GM23338 (cell line): Measurements from ENCODE around the gene PIGA.

Experiments used
- CREB1 ChIP-seq: fragments of 250-450 bp; sonication (Bioruptor Pico); IDR thresholded peaks from 2 replicates; pipeline ENCODE4 v1.5.0; 2020; ENCODE audit warnings: low read depth, mild to moderate bottlenecking, moderate library complexity
- EZH2 ChIP-seq: fragments of 200-600 bp; sonication (generic); IDR thresholded peaks from one replicate; pipeline ENCODE4 v1.8.0; 2017; ENCODE audit warnings: antibody characterized with exemption, mild to moderate bottlenecking, low read depth; ENCODE audit not compliant: unreplicated experiment
- EZH2phosphoT487 ChIP-seq: fragments of 200-600 bp; sonication (generic); IDR thresholded peaks from one replicate; pipeline ENCODE4 v1.8.1; 2018; ENCODE audit warnings: antibody characterized with exemption; ENCODE audit not compliant: unreplicated experiment
- JUNB ChIP-seq: IDR thresholded peaks from one replicate; pipeline ENCODE4 v1.6.1; 2016; ENCODE audit warnings: antibody characterized with exemption; ENCODE audit not compliant: unreplicated experiment
- NANOG ChIP-seq: IDR thresholded peaks from 2 replicates; pipeline ENCODE4 v1.6.1; 2016; ENCODE audit warnings: antibody characterized with exemption, borderline replicate concordance
- POLR2AphosphoS5 ChIP-seq: IDR thresholded peaks from 2 replicates; pipeline ENCODE4 v1.6.1; 2016; ENCODE audit warnings: antibody characterized with exemption, low read depth
- STAT1 ChIP-seq: IDR thresholded peaks from one replicate; pipeline ENCODE4 v1.6.1; 2016; ENCODE audit warnings: antibody characterized with exemption; ENCODE audit not compliant: unreplicated experiment
- ZNF114 ChIP-seq: fragments of 250-450 bp; sonication (Bioruptor Pico); IDR thresholded peaks from 2 replicates; pipeline ENCODE4 v1.5.0; 2020; ENCODE audit warnings: mild to moderate bottlenecking, moderate library complexity
- ZNF331 ChIP-seq: fragments of 250-450 bp; sonication (Bioruptor Pico); IDR thresholded peaks from 2 replicates; pipeline ENCODE4 v1.5.0; 2020; ENCODE audit warnings: low read depth, mild to moderate bottlenecking, moderate library complexity
- TF ChIP-seq, protein P1 (sequence below): IDR thresholded peaks from one replicate; pipeline ENCODE4 v1.6.1; 2018; ENCODE audit warnings: antibody characterized with exemption; ENCODE audit not compliant: unreplicated experiment
- TF ChIP-seq, protein P2 (sequence below), 2 experiments: fragments of 200-600 bp in 1 of 2; sonication (generic) in 1 of 2; conservative IDR thresholded peaks; 2 replicates each; pipeline versions ENCODE4 v1.5.1 to v1.6.1; 2016 to 2017; ENCODE audit warnings: antibody characterized with exemption in 2 of 2, low read depth in 2 of 2, mild to moderate bottlenecking in 2 of 2, moderate library complexity in 1 of 2

DNA sequence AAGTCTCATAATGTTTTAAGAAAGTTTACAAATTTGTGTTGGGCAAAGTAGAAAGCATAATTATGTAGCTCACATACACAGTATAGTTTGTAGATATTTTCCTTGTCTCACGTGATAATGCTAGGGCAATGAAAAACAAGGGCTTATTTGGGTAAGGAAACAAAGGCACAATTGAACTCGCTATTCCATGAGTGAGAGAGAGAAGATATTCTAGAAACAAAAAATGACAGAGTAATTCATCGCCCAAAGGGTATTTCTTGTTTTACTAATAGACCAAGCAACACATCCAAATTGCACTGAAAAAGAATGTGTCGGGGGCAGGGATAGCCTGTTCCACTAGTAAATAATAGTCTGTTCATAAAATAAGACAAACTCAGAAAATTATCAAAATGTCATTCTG is 16.2 kb downstream of the PIGA start:
- TF ChIP-seq, protein P1, sequence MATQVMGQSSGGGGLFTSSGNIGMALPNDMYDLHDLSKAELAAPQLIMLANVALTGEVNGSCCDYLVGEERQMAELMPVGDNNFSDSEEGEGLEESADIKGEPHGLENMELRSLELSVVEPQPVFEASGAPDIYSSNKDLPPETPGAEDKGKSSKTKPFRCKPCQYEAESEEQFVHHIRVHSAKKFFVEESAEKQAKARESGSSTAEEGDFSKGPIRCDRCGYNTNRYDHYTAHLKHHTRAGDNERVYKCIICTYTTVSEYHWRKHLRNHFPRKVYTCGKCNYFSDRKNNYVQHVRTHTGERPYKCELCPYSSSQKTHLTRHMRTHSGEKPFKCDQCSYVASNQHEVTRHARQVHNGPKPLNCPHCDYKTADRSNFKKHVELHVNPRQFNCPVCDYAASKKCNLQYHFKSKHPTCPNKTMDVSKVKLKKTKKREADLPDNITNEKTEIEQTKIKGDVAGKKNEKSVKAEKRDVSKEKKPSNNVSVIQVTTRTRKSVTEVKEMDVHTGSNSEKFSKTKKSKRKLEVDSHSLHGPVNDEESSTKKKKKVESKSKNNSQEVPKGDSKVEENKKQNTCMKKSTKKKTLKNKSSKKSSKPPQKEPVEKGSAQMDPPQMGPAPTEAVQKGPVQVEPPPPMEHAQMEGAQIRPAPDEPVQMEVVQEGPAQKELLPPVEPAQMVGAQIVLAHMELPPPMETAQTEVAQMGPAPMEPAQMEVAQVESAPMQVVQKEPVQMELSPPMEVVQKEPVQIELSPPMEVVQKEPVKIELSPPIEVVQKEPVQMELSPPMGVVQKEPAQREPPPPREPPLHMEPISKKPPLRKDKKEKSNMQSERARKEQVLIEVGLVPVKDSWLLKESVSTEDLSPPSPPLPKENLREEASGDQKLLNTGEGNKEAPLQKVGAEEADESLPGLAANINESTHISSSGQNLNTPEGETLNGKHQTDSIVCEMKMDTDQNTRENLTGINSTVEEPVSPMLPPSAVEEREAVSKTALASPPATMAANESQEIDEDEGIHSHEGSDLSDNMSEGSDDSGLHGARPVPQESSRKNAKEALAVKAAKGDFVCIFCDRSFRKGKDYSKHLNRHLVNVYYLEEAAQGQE: no peak
- no peak for TF ChIP-seq POLR2AphosphoS5
- TF ChIP-seq, protein P2, sequence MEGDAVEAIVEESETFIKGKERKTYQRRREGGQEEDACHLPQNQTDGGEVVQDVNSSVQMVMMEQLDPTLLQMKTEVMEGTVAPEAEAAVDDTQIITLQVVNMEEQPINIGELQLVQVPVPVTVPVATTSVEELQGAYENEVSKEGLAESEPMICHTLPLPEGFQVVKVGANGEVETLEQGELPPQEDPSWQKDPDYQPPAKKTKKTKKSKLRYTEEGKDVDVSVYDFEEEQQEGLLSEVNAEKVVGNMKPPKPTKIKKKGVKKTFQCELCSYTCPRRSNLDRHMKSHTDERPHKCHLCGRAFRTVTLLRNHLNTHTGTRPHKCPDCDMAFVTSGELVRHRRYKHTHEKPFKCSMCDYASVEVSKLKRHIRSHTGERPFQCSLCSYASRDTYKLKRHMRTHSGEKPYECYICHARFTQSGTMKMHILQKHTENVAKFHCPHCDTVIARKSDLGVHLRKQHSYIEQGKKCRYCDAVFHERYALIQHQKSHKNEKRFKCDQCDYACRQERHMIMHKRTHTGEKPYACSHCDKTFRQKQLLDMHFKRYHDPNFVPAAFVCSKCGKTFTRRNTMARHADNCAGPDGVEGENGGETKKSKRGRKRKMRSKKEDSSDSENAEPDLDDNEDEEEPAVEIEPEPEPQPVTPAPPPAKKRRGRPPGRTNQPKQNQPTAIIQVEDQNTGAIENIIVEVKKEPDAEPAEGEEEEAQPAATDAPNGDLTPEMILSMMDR (conservative IDR thresholded peaks at IDR 0.05; ENCODE audit: low read depth in 2 of 2): no peak
- no peak for TF ChIP-seq ZNF331 (CRISPR knock-in tag)
- TF ChIP-seq JUNB: no peak
- TF ChIP-seq EZH2phosphoT487: no peak
- no peak for TF ChIP-seq CREB1 (CRISPR knock-in tag)
- no peak for TF ChIP-seq EZH2
- no peak for TF ChIP-seq NANOG
- TF ChIP-seq ZNF114: no peak
- TF ChIP-seq STAT1: no peak
